ENCODE data around the gene UBXN2A.

DNA sequence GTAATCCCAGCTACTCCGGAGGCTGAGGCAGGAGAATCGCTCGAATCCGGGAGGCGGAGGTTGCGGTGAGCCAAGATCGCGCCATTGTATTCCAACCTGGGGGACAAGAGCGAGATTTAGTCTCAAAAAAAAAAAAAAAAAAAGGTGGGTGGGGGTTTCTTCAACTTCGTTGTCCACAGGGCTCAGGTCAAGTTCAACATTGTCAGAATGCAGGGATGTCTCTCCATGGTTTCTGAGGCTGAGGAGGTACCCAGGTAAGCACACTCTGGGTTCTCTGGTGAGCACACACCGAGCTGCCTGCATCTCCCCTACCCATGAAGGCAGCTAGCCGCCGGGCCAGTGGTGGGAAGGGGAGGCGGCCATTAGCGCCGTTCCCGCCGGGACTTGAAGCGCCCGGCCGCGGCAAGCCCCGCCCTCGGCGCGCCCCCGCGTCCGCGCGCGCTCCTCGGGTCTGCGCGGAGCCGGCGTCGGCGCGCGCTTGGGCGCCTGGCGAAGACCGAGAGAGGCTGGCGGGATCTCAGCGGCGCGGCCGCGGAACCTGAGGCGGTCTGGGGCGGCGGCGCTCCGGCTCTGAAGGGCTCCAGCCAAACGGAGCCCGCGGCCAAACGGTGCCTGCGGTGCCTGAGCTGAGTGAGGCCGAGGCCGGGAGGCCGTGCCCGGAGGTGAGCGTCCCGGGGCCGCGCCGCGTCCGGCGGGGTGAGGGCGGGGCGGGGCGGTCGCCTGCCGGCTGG lies at the start of gene UBXN2A:
- TF ChIP-seq, protein P1, sequence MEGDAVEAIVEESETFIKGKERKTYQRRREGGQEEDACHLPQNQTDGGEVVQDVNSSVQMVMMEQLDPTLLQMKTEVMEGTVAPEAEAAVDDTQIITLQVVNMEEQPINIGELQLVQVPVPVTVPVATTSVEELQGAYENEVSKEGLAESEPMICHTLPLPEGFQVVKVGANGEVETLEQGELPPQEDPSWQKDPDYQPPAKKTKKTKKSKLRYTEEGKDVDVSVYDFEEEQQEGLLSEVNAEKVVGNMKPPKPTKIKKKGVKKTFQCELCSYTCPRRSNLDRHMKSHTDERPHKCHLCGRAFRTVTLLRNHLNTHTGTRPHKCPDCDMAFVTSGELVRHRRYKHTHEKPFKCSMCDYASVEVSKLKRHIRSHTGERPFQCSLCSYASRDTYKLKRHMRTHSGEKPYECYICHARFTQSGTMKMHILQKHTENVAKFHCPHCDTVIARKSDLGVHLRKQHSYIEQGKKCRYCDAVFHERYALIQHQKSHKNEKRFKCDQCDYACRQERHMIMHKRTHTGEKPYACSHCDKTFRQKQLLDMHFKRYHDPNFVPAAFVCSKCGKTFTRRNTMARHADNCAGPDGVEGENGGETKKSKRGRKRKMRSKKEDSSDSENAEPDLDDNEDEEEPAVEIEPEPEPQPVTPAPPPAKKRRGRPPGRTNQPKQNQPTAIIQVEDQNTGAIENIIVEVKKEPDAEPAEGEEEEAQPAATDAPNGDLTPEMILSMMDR (IDR thresholded peaks at IDR 0.05): no peak
- TF ChIP-seq POLR2A (IDR thresholded peaks at IDR 0.05): peak; percentile 60 to 90
